Mesenteric fat pad (tissue), 1 donor: ENCODE measurements around the gene VSTM5. TPM values are rescaled to one million over a fixed set of nuclear protein-coding genes. Genes with fewer than 3 reads are reported as not detected.
"Not testable (repeated sequence)": the region's sequence is repeated elsewhere in the genome, so short reads cannot be mapped to it uniquely, and the experiment has no call there.

Experiments used
- DNase-seq: peaks from one replicate; pipeline ENCODE4 v3.0.0-alpha.2; 2020; ENCODE audit warnings: low spot score
- total RNA-seq: library from RNA; stranded (reverse); fragmentation: NEBNext Ultra II Directional; extraction: Animal tissue kit (Norgen Biotek cat#: 25700); gene quantifications from one replicate; pipeline ENCODE4 v1.2.1, GENCODE V29; 2021
- donor health status: DM: yes; HTN: yes; CAD: no.

Gene VSTM5
- total RNA-seq, 1 donor from 2014 or later, result not detected

DNA sequence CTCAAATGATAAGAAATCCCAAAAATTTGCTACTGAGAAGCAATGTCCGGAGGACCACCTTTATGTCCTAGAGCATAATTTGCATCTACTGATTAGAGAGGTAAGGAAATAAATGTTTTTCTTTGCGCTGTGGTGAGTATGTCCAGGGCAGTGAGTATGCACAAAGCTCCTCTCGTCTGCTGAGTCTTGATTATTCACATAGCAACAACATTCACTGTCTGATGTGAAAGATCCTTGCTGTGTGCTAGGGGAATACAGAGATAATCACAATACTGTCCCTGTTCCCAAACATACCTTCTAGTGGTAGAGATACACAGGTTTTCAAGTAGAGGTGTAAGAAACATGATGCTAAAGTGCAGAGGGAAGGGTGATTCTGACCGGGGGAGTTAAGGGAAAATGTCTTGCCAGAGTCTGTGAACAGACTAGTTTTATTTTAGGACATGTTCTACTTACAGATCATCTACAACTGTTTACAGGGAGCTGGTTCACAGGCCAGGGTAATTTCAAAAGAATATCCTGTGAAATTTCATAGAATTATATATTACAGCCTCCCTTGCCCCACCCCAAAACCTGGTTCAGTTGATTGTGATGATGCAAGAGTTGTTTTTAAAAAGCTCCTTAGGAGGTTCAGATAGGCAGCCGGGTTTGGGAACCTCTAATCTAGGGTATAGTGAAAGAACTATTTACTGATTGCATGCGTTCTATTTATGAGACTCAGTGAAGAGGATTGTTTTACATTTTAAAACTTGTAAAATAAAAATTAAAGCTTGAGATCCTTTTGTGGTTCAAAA lies 53.8 kb downstream of the VSTM5 start:
- no peak for DNase-seq

DNA sequence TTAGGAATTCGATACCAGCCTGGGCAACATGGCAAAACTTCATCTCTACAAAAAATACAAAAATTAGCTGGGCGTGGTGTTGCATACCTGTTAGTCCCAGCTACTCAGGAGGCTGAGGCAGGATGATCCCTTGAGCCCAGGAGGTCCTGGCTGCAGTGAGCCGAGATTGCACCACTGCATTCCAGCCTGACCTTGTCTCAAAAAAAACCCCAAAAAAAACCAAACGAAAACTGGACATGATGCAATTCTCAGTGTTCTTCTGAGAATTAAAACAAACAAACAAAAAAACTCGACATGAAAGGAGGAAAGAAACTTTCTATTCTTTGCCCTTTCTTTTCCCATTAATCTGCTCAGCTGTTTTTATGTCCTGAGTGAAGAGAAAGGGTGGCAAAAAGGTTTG lies 58.9 kb downstream of the VSTM5 start:
- no peak for DNase-seq

DNA sequence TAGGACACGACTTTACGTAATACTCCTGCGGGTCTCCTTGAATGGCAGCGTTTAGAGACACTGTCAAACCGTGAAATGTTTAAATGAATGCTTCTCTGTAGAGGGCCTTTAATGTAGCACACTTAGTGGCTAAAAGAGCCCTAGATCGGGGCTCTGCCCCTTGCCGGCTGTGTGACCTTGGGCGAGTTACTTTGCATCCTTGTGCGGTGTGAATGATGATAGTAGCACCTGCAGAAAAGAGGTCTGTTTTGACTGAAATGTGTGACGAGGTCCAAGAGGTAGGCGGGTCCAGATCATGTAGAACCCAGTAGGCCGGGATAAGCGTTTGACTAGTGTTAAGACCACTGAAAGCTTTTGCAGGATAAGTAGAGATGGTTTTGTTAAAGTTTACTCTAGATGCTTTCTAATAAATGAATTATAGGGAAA lies 65.5 kb downstream of the VSTM5 start:
- no peak for DNase-seq

DNA sequence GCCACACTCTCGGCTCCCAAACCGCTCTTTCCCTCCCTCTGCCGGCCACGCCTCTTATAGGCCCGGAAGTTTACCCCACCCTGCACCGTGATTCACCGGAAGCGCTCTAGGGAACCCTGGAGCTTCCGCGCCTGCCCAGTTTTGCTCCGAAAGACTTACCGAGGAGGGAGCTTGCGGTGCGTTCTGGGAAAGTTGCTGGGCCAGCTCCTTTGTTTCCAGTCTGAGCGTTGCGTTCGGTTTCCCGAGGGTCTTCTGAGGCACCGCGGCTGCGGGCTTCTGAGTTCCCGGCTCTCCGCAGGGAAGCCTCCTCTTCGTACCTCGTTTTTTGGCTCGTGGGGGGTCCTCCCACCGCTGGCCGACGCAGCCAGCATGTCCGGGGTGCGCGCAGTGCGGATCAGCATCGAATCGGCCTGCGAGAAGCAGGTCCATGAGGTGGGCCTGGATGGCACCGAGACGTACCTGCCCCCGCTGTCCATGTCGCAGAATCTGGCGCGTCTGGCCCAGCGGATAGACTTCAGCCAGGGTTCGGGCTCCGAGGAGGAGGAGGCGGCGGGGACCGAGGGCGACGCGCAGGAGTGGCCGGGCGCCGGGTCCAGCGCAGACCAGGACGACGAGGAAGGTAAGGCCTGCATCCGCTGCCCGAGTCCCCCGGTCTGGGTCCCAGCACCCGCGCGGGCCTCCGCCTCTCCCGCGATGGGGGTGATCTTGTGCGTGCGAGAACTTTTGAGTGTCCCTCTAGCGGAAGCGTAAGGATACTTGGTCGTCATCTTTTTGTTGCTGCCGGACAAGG lies 66.1 kb downstream of the VSTM5 start, which contains the start of gene MED17:
TSS of gene MED17 (plus strand) at position 138 of the 790 bp plus-strand sequence. CDS start at position 370, 232 bp downstream.
- DNase-seq, result peak; percentile 96

DNA sequence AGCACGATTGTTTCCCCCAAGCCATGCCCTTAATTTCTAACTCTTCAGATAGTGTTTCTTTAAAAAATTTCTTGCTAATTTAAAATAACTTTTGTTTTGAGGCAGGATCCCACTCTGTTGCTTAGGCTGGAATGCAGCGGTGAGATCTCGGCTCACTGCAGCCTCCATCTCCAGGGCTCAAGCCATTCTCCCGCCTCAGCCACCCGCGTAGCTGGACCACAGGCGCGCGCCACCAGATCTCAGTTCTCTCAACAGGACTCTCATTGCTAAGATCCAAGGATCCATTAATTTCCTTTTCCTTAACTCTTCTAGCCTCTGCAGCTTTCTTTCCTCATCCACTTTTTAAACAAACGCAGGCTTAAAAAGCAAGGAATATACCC lies 66.7 kb downstream of the VSTM5 start:
- no peak for DNase-seq

DNA sequence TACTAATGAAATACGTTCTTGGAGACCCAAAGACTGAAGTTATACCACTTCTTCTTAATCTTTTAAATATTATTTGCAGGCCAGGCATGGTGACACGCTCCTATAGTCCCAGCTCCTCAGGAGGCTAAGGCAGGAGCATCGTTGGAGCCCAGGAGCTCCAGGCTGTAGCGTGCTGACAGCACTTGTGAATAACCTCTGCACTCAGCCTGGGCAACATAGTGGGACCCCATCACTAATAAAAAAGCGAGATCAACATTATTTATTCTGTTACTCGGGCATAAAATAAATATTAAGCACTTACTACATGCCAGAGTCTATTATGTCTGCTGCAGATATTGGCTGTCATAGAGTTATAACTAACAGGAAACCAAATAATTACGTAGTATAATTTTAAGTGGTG lies 67.1 kb downstream of the VSTM5 start:
- DNase-seq, result no peak

DNA sequence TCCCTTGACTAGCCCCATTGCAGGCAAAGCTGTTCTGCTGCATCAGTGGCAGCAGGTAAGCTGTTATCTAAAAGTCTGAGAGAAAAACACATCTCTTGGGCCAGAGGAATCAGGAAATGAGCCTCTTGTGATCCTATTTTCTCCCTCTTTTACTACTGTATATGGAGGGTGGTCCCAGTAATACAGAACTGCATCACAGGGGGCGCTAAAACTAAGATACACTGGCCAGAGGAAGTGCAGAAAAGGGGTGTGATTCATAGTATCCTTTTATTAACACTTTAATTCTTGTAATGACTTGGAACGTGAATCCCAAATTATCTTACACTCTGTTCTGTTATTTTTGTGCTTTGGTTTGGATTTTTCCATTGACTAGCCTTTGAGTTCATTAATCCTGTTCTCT lies 75.1 kb downstream of the VSTM5 start:
- no peak for DNase-seq

DNA sequence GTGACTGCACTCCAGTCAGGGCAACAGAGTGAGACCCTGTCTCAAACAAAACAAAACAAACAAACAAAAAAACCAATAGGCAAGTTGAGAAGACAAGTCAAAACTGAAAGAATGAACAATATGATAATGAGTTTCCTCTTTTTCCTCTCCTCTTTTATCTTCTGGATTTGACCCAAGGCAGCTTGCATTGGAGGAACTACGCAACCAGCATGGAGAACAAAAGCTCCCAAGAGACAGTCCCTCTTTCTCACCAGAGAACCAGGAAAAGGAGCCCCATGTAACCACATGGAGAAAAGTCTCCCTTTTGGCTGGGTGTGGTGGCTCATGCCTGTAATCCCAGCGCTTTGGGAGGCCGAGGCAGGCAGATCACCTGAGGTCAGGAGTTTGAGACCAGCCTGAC lies 75.9 kb downstream of the VSTM5 start:
- not testable (repeated sequence) for DNase-seq

DNA sequence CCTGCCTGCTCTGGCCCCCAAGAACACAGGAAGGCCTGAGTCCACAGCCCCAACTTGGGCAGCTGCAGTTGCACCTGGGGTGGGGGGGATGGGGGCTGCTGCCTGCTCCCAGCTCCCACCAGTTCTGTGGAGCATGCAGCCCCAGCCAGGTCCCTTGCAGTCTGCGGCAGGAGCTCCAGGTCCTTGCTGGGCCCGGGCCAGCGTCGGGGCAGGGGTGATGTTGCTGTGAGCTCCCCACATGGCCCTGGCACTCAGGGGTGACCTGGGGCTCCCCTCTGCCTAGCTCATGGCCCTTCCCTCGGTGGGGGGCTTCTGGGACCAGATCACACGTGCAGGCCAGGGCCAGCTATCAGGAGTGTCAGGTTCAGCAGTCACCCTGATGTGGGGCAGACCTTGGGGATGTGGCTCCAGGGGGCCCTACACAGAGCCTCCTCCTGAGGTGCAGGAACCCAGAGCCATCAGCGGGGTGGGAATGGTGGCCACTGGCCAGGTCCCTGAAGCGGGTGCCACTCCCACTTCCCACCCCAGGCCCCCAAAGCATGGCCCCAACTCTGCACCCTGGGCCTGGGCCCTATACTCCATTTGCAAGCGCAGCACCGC lies 76.7 kb downstream of the VSTM5 start:
- DNase-seq, result no peak

DNA sequence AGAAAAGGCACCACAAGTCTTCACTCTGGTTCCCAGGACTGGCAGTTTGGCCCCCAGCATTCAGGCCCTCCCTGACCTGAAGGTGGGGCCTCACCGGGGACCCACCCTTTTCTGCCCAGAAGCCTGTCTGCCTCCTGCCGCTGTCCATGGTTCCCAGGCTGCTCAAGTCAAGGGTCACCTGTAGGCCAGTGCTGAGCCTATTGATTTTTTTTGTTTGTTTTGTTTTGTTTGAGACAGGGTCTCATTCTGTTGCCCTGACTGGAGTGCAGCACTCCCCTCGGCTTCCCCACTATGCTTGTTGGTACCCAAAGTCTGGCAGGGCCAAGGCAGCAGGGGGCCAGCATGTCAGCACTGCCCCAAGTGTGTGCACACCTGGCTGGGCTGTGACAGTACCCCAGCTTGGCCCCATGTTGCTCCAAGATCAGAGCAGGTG lies 77.4 kb downstream of the VSTM5 start:
- DNase-seq, result no peak

DNA sequence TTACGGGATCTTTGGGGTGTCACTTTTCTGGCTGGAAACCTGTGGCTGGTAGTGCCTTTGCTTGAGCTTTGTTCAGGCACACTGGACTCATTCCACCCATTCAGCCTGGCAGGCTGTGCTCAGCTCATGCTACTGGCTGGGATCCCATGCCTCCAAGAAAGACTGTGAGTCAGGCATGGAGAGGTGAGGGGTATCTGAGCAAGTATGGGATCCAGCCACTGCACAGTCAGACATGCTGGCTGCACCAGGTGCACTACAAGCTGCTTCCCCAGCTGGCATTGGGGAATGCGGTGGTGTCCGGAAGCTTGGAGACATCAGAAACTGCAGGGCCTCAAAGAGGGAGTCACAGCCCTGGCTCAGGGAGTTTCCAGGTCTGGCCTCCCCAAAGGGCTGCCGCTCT lies 78.3 kb downstream of the VSTM5 start:
- no peak for DNase-seq

DNA sequence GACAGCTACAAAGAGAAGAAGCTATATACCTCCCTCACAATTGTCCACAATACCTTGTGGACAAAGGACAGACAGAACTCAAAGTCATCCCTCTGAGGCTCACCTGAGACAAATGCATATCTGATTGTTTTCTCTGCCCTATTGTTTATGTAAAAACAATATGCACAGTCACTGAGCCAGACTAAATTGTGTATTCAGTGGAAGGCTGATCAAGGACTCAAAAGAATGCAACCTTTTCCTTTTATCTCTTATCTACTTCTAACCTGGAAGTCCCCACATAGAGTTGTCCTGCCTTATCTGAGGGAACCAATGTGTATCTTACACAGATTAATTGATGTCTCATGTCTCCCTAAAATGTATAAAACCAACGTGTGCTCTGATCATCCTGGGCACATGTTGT lies 80.3 kb downstream of the VSTM5 start:
- no peak for DNase-seq

Other genes starting within 250 kb of the VSTM5 start
- 6.6 TPM for gene CEP295, start 188.9 kb downstream of the VSTM5 start, total RNA-seq
- 117 TPM for gene TAF1D, start 109.1 kb downstream of the VSTM5 start, total RNA-seq
- 21.1 TPM for gene C11orf54, start 108.9 kb downstream of the VSTM5 start, total RNA-seq
- gene MED17, start 66.3 kb downstream of the VSTM5 start, total RNA-seq, result 24.7 TPM
- not detected for gene HEPHL1, start 170.7 kb upstream of the VSTM5 start, total RNA-seq